ENCODE measurements around the gene ZNF692.
"Not testable (repeated sequence)": the region's sequence is repeated elsewhere in the genome, so short reads cannot be mapped to it uniquely, and the experiment has no call there.

Gene ZNF692

DNA sequence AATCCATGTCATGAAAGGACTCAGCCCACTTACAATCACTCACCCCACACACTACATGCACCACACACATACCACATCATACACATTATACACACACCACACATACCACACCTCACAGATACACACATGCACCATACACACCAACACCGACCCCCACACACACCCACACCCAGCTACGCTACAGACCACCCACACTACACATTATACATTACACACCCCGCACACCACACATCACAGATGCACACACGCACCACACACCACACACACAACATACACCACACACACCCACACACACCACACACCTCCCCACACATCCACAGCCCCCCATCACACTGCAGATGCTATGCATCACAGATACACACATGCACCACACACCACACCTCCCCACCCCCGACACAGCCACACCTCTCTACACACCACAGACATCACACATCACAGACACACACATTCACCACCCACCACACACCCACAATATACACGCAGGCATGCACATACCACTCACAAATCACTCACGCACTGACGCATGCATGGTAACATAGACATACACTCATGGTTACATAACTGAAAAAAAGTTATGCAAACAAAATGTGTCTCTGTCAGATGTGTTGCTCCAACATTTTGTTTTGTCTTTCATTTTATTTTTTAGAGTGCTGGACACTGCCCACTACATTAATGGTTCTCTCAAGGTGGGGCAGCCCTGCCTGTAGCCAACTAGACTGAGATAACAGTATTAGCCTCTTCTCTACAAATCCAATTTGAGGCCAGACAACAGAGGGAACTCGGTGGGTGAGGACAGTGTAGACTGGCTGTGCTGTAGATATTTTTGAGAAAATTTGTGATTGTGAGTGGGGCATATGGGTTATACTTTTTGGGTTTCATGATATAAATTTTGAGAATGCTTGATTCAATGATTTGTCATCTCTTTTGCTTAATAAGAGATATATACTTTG lies 31.9 kb upstream of the ZNF692 start:
- Mint-ChIP-seq H3K4me1 (no peaks in the 10 kb centered on the region), H3K27ac (ENCODE audit: low read depth) (no peak overlapping the region)
- ATAC-seq (replicated peaks; ENCODE audit: extremely low read depth, poor library complexity, severe bottlenecking): no peak

DNA sequence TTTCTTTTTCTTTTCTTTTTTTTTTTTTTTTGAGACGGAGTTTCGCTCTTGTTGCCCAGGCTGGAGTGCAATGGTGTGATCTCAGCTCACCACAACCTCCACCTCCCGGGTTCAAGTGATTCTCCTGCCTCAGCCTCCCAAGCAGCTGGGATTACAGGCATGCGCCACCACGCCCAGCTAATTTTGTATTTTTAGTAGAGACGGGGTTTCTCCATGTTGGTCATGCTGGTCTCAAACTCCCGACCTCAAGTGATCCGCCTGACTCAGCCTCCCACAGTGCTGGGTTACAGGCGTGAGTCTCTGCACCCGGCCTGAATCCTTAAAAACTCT lies 31.0 kb upstream of the ZNF692 start:
- H3K4me3 Mint-ChIP-seq; H3K4me1 Mint-ChIP-seq; ATAC-seq (replicated peaks; ENCODE audit: extremely low read depth, poor library complexity, severe bottlenecking); H3K36me3 Mint-ChIP-seq (ENCODE audit: insufficient read depth); H3K9me3 Mint-ChIP-seq; DNase-seq (ENCODE audit: low spot score in 2 of 2); H3K27ac Mint-ChIP-seq (ENCODE audit: low read depth): not testable (repeated sequence)
- peaks cover 41% of the 10 kb centered on the region for H3K27me3 Mint-ChIP-seq

More for the DNA sequence above, 31.9 kb upstream of the ZNF692 start:
- no peaks in the 10 kb centered on the region for H3K9me3 Mint-ChIP-seq
- no peak for DNase-seq (ENCODE audit: low spot score in 2 of 2)
- no peaks in the 10 kb centered on the region for H3K36me3 Mint-ChIP-seq (ENCODE audit: insufficient read depth)
- H3K27me3 Mint-ChIP-seq: peaks cover 46% of the 10 kb centered on the region
- H3K4me3 Mint-ChIP-seq: no peak overlapping the region

DNA sequence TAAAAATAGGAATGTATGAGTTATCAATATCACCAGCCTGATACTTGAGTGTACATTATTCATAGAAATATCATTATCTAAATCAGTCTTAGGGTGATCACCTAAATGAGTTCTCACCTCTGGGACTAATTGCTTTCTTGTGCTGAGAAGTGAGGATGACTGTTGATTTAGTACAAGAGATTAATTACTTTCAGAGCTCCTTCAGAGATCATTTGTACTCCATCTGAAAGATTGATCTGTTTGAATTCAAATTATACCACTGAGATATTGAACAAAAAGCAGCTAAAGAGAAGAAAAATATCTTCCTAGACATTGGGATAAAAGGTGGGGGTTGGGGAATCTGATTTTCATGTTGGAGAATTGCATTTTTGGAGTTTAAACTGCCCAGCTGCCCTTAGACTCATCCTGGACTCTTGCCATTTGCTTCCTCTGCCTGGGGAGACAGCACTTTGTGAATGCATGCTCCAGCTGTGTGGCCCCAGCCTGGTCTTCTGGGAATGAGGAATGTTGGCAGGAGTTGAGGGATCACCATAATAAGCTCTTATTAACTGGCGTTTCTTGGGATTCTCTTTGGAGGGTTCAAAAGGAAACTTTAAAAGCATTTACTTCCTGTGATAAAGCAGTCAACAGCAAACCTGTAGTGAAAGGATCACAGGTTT lies 27.5 kb upstream of the ZNF692 start:
- ATAC-seq (replicated peaks; ENCODE audit: extremely low read depth, poor library complexity, severe bottlenecking) (no peak), DNase-seq (ENCODE audit: low spot score in 2 of 2) (no peak)
- Mint-ChIP-seq H3K27me3 (peaks cover 14% of the 10 kb centered on the region), H3K4me1 (no peaks in the 10 kb centered on the region), H3K36me3 (ENCODE audit: insufficient read depth) (no peaks in the 10 kb centered on the region), H3K27ac (ENCODE audit: low read depth) (no peak overlapping the region), H3K9me3 (no peaks in the 10 kb centered on the region), H3K4me3 (no peak overlapping the region)

DNA sequence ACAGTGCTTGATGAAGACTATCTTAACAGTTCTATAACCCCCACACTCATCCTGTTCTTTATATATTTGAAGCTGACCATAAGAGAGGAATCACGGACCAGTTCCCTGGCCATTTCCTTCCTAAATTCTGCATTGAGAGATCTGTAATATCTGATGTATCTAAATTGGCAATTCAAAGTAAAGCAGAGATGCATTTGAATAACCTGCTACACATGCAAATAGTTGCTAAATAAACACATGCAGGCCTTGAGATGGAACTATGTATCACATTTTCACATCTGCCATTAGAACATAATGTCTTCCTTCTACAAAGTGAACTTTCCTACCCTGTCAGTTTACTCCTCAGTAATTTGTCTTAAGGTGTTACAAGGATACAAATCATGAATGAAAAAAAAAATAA lies 26.8 kb upstream of the ZNF692 start:
- H3K4me3 Mint-ChIP-seq: no peak overlapping the region
- no peaks in the 10 kb centered on the region for H3K36me3 Mint-ChIP-seq (ENCODE audit: insufficient read depth)
- peaks cover 7% of the 10 kb centered on the region for H3K27me3 Mint-ChIP-seq
- no peaks in the 10 kb centered on the region for H3K4me1 Mint-ChIP-seq
- ATAC-seq (replicated peaks; ENCODE audit: extremely low read depth, poor library complexity, severe bottlenecking): no peak
- no peak overlapping the region for H3K27ac Mint-ChIP-seq (ENCODE audit: low read depth)
- DNase-seq (ENCODE audit: low spot score in 2 of 2): no peak
- no peaks in the 10 kb centered on the region for H3K9me3 Mint-ChIP-seq

DNA sequence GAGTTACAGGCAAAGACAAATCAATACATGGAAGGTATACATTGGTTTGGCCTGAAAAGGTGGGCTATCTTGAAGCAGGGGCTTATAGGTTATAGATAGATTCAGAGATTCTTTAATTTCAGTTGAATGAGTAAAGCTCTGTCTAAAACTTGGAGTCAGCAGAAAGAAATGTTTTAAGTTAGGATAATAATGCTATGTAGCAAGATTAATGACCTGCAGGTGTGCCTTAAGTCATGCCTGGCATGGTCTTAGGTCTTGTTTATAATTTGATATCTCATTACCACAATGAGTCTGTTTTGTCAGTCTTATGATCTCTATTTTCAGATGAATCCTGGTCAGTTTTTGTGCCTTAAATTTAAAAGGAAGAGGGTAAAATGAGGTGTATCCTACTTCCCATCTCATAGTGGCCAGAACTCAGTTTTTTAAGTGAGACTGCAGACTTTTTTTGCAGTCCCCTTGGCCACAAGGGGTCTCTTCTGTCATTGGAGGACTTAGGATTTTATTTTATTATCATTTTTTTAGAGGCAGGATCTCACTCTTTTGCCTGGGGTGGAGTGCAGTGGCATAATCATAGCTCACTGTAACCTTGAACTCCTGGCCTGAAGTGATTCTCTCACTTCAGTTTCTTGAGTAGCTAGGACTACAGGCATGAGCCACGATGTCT lies 25.9 kb upstream of the ZNF692 start:
- Mint-ChIP-seq H3K27me3 (no peaks in the 10 kb centered on the region), H3K36me3 (ENCODE audit: insufficient read depth) (no peaks in the 10 kb centered on the region)
- no peak for ATAC-seq (replicated peaks; ENCODE audit: extremely low read depth, poor library complexity, severe bottlenecking)

DNA sequence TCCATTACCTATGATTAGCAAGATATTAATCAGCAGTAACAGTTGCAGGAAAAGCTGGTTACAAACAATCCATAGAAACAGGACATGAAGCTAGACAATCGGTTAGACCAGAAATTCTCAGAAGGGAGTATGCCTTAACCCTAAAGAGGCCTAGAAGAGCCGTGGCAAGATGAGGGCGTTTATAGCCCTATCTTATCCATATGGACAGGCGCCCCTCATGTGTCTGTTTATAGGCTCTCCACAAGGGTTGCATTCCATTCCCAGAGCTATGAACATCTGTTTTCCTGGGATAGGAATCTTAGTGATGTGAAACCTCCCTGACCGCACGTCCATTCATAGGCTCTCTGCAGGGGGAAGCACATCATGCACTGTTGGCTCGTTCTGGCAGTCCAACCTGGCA lies 23.5 kb upstream of the ZNF692 start:
- not testable (repeated sequence) for ATAC-seq (replicated peaks; ENCODE audit: extremely low read depth, poor library complexity, severe bottlenecking); H3K36me3 Mint-ChIP-seq (ENCODE audit: insufficient read depth); H3K27me3 Mint-ChIP-seq

More for the DNA sequence above, 25.9 kb upstream of the ZNF692 start:
- no peak overlapping the region for H3K4me3 Mint-ChIP-seq
- H3K27ac Mint-ChIP-seq (ENCODE audit: low read depth): no peak overlapping the region
- H3K9me3 Mint-ChIP-seq: no peaks in the 10 kb centered on the region
- no peak for DNase-seq (ENCODE audit: low spot score in 2 of 2)
- H3K4me1 Mint-ChIP-seq: no peaks in the 10 kb centered on the region

DNA sequence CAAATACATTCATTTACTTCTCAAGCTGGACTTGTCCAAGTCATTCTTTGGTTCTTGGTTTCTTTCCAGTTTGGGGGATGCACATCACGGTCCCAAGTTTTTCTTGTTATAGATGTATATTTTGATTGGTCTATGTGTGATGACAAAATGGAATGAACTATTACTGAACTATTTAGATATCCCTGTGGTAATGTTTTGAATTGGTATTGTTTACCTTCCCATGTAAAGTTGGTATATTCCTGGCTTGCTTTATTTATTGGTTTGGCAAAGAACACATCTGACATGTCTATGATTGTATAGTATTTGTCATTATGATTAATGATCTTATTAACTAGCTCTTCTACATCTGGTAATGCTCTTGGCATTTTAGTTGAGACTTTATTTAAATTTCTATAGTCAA lies 22.4 kb upstream of the ZNF692 start:
- Mint-ChIP-seq H3K27me3 (no peaks in the 10 kb centered on the region), H3K4me1 (no peaks in the 10 kb centered on the region), H3K36me3 (ENCODE audit: insufficient read depth) (no peaks in the 10 kb centered on the region), H3K27ac (ENCODE audit: low read depth) (no peak overlapping the region), H3K4me3 (no peak overlapping the region), H3K9me3 (no peaks in the 10 kb centered on the region)
- DNase-seq (ENCODE audit: low spot score in 2 of 2): no peak
- ATAC-seq (replicated peaks; ENCODE audit: extremely low read depth, poor library complexity, severe bottlenecking): no peak

More for the DNA sequence above, 23.5 kb upstream of the ZNF692 start:
- not testable (repeated sequence) for H3K4me1 Mint-ChIP-seq; DNase-seq (ENCODE audit: low spot score in 2 of 2); H3K4me3 Mint-ChIP-seq; H3K27ac Mint-ChIP-seq (ENCODE audit: low read depth); H3K9me3 Mint-ChIP-seq

DNA sequence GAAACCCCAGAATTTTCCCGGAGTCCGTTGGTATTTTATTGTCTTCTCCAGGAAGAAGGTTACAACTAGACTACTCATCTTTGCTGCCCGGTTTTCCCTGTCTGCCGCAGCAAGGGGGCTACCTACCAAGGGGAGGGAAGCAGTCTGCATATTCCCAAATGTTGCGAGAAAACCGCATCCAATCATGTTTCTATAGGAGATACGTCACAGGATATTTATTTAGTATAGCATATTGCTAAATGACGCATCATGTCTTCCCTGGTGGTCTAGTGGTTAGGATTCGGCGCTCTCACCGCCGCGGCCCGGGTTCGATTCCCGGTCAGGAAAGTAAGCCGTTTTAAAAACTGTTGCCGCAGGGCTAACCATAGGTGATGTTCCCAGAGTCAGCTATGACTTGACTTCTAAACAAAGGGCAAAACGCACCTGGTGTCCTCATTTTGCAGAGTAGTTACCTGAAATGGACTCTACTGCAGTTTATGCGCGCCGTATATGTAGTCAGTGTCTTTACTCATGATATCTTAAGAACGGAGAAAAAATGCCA lies 15.2 kb upstream of the ZNF692 start:
- Mint-ChIP-seq H3K27ac (ENCODE audit: low read depth) (peak overlapping the region; percentile 100), H3K36me3 (ENCODE audit: insufficient read depth) (peaks cover 23% of the 10 kb centered on the region), H3K9me3 (no peaks in the 10 kb centered on the region), H3K27me3 (peaks cover 10% of the 10 kb centered on the region), H3K4me3 (peak overlapping the region; percentile 93), H3K4me1 (peaks cover 22% of the 10 kb centered on the region)
- DNase-seq (ENCODE audit: low spot score in 2 of 2) (peak; percentile 87 to 88), ATAC-seq (replicated peaks; ENCODE audit: extremely low read depth, poor library complexity, severe bottlenecking) (peak; percentile 64)

DNA sequence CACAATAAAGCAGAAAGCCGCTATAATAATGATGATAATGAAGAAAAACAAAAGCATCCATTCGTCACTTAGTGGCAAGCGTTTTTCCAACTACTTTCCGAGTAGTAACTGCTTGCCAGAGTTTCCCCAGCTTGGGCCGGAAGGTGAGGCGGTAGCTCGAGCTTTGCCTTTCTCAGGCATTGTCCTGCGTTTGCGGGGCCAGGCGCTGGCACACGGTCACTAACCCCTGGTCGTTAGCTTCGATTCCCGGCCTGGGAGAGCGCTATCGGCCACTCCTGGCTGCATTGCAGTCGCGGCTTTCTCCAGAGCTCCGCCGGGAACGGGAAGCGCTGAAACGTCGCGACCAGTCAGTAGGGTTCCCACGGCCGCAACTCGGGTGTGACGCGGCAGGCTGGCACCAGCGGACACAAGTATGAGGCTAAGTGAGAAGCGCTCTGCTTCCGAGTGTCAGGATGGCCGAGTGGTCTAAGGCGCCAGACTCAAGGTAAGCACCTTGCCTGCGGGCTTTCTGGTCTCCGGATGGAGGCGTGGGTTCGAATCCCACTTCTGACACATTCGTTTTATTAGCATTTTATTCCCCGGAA lies 14.6 kb upstream of the ZNF692 start:
- peak; percentile 92 to 98 for DNase-seq (ENCODE audit: low spot score in 2 of 2)
- peaks cover 22% of the 10 kb centered on the region for H3K4me1 Mint-ChIP-seq
- peak overlapping the region; percentile 100 for H3K27ac Mint-ChIP-seq (ENCODE audit: low read depth)
- peaks cover 10% of the 10 kb centered on the region for H3K27me3 Mint-ChIP-seq
- ATAC-seq (replicated peaks; ENCODE audit: extremely low read depth, poor library complexity, severe bottlenecking): peak; percentile 84
- H3K36me3 Mint-ChIP-seq (ENCODE audit: insufficient read depth): peaks cover 23% of the 10 kb centered on the region
- H3K4me3 Mint-ChIP-seq: peak overlapping the region; percentile 93
- no peaks in the 10 kb centered on the region for H3K9me3 Mint-ChIP-seq

DNA sequence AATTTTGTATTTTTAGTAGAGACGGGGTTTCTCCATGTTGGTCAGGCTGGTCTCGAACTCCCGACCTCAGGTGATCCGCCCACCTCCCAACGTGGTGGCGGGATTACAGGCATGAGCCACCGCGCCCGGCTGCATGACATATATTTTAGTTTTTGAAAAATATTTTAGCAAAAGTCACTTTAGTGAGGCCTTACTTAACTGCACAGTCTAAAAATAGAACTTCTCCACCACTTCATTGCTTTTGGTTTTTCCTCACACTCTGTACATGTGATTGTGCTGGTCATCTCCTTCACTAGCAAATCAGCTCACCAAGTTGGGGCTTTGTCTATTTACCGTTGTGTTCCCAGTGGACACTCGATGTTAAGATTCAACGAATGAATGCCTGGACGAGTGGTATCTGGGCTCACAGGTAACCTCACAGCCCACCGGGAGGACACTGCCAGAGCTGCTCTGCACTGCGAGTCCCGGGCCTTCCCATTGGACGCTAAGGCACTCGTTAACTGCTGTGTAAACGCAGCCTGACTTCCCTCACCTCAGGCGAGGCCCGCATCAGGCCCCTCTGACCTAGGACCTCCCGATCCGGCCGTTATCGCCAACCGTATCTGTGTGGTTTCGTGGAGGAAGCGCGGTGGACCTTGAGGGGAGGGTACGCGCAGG lies 14.0 kb upstream of the ZNF692 start:
- Mint-ChIP-seq H3K27me3 (peaks cover 10% of the 10 kb centered on the region), H3K36me3 (ENCODE audit: insufficient read depth) (peaks cover 23% of the 10 kb centered on the region), H3K4me1 (peaks cover 22% of the 10 kb centered on the region), H3K9me3 (no peaks in the 10 kb centered on the region), H3K4me3 (peak overlapping the region; percentile 93), H3K27ac (ENCODE audit: low read depth) (peak overlapping the region; percentile 100)
- DNase-seq (ENCODE audit: low spot score in 2 of 2): no peak
- peak; percentile 19 for ATAC-seq (replicated peaks; ENCODE audit: extremely low read depth, poor library complexity, severe bottlenecking)

DNA sequence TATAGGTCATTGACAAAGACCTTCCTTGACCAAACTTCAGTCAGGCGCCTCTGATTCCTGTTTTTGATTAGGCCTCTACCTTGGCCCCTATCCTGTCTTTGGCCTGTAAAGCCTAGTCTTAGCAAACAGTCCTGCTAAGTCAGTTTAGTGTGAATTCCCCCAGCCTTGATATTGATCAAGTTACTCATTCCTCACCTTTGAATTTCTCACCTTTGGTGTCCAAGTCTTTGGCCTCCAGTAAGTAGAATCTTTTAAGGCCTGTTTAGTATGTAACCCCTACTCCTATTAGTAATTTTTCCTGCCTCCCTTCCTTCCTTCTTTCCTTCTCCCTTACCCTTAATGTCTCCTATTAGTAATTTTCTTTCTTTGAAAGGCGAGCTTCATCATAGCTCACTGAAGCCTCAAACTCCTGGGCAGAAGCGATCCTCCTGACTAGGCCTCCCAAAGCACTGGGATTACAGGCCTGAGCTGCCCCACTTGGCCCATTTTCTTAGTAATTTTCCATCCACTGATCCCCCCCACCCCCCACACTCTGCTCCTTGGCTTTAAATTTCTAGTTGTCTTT lies 13.0 kb upstream of the ZNF692 start:
- H3K4me1 Mint-ChIP-seq: peaks cover 22% of the 10 kb centered on the region
- peak overlapping the region; percentile 5 for H3K4me3 Mint-ChIP-seq
- no peak overlapping the region for H3K27ac Mint-ChIP-seq (ENCODE audit: low read depth)
- DNase-seq (ENCODE audit: low spot score in 2 of 2) (no peak), ATAC-seq (replicated peaks; ENCODE audit: extremely low read depth, poor library complexity, severe bottlenecking) (no peak)
- H3K27me3 Mint-ChIP-seq: peaks cover 10% of the 10 kb centered on the region
- peaks cover 23% of the 10 kb centered on the region for H3K36me3 Mint-ChIP-seq (ENCODE audit: insufficient read depth)
- H3K9me3 Mint-ChIP-seq: no peaks in the 10 kb centered on the region

All from central memory CD8-positive, alpha-beta T cell (primary cell).